SW480 (cell line): Measurements from ENCODE around the gene PDZD2.
"Not testable (repeated sequence)": the region's sequence is repeated elsewhere in the genome, so short reads cannot be mapped to it uniquely, and the experiment has no call there.

Experiments used
- DNase-seq: peaks from one replicate; pipeline ENCODE4 v3.0.0-alpha.2; 2016; ENCODE audit warnings: low spot score

Gene PDZD2

GRCh38 chr5:31770132-31770720 is 131.3 kb downstream of the PDZD2 start:
- no peak for DNase-seq

GRCh38 chr5:31770998-31771397 is 132.1 kb downstream of the PDZD2 start:
- DNase-seq, result no peak

- DNase-seq, result no peak
Measured at GRCh38 chr5:31771500-31771899, 132.6 kb downstream of the PDZD2 start.

GRCh38 chr5:31776294-31776693 is 137.4 kb downstream of the PDZD2 start:
- not testable (repeated sequence) for DNase-seq

- no peak for DNase-seq
Measured at GRCh38 chr5:31776976-31777651, 138.2 kb downstream of the PDZD2 start.

- peak; percentile 11 for DNase-seq
Measured at GRCh38 chr5:31781772-31782171, 142.8 kb downstream of the PDZD2 start.

- no peak for DNase-seq
Measured at GRCh38 chr5:31783086-31783645, 144.2 kb downstream of the PDZD2 start.

- DNase-seq, result no peak
Measured at GRCh38 chr5:31783731-31784130, 144.8 kb downstream of the PDZD2 start.

GRCh38 chr5:31786090-31786631 is 147.2 kb downstream of the PDZD2 start:
- no peak for DNase-seq

- DNase-seq, result no peak
Measured at GRCh38 chr5:31794009-31794408, 155.1 kb downstream of the PDZD2 start.

- no peak for DNase-seq
Measured at GRCh38 chr5:31798168-31798567, 159.2 kb downstream of the PDZD2 start.

- DNase-seq, result no peak
Measured at GRCh38 chr5:31800351-31800750, 161.4 kb downstream of the PDZD2 start.

- DNase-seq, result no peak
Measured at GRCh38 chr5:31805785-31806400, 167.0 kb downstream of the PDZD2 start.

- DNase-seq, result no peak
Measured at GRCh38 chr5:31806561-31806960, 167.6 kb downstream of the PDZD2 start.

GRCh38 chr5:31807789-31808540 is 169.0 kb downstream of the PDZD2 start:
- no peak for DNase-seq

GRCh38 chr5:31809050-31809870 is 170.3 kb downstream of the PDZD2 start:
- DNase-seq, result peak; percentile 66

- peak; percentile 58 for DNase-seq
Measured at GRCh38 chr5:31811210-31811609, 172.3 kb downstream of the PDZD2 start.

GRCh38 chr5:31815376-31815775 is 176.4 kb downstream of the PDZD2 start:
- DNase-seq, result no peak

GRCh38 chr5:31819926-31820516 is 181.1 kb downstream of the PDZD2 start:
- DNase-seq, result no peak

GRCh38 chr5:31823472-31823871 is 184.5 kb downstream of the PDZD2 start:
- no peak for DNase-seq
